Ureter (tissue), 1 donor: ENCODE data around the gene YBX3. TPM values are rescaled to one million over a fixed set of nuclear protein-coding genes. Genes with fewer than 3 reads are reported as not detected.
A peak's percentile ranks its signal among the peaks of the same experiment; 100 is the strongest.
"Not testable (repeated sequence)": the region's sequence is repeated elsewhere in the genome, so short reads cannot be mapped to it uniquely, and the experiment has no call there.

ENCODE experiments used
- DNase-seq: peaks from one replicate; pipeline ENCODE4 v3.0.0-alpha.2; 2020; ENCODE audit warnings: low spot score
- total RNA-seq: library from RNA; stranded (reverse); gene quantifications from one replicate; pipeline ENCODE4 v1.2.4, GENCODE V29; 2023
- donor health status: DM: yes; HTN: yes; CAD: no.

The YBX3 gene
- total RNA-seq, result 318 TPM

DNA sequence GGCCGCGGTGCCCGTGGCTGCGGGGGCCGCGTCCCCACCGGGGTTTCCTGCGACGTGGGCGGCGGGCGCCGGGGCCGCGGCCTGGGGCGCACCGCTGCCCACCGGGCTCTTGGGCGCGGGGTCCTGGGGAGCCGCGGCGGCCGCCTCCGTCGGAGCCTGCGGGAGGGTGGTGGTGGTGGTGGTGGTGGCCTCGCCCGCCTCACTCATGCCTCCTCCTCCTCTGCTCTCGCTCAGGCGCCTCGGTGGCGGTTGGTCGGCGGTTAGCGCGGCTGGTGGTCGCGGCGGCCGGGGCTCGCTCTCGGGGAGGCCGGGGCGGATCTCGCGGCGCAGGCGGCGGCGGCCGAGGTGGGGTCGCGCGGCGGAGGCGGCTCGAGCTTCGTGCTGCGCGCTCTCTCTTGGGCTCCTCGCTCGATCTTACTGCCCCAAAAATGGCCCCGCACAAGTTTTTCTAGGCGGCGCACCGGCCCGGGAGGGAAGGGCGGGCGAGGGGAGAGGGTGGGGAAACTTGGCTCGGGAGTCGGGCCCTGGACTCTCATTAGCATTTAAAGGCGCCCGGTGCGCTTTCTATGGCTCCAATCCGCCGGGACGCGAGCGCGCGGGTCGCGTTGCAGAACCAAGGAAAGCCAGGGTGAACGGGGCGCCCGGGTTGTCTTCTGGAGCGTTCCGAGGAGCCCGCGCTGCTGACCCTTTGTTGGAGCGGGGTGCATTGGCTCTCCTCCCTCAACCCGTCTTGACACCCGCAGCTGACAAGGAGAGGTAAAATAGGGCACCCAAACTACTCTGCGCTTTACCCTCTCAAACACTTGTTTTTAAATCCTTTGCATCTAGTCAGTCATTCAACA lies at the start of gene YBX3:
Gene YBX3 (minus strand): TSS at position 419 of the 842 bp plus-strand sequence. CDS start 212 bp downstream, at position 207.
- peak; percentile 92 for DNase-seq

GRCh38 chr12:10771132-10771733 lies 48.1 kb upstream of the YBX3 start:
- no peak for DNase-seq

DNA sequence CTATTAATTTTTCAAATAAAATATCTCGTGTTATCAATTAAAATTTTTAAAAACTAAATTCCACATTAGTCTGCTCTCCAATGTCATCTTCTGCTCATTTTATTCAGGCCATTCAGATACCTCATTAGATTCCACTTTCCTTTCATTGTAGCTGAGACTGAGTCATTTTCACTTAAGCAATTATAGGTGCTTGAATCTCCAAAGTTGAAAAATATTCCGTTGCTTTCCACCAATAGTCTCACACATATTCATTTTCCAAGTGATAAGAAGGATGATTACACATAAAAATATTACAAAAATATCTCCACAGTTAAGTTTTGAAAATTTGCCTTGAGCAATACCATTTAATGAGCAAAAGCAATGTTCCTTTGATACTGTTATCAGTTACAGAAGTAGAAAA lies 36.5 kb upstream of the YBX3 start:
- DNase-seq, result no peak

DNA sequence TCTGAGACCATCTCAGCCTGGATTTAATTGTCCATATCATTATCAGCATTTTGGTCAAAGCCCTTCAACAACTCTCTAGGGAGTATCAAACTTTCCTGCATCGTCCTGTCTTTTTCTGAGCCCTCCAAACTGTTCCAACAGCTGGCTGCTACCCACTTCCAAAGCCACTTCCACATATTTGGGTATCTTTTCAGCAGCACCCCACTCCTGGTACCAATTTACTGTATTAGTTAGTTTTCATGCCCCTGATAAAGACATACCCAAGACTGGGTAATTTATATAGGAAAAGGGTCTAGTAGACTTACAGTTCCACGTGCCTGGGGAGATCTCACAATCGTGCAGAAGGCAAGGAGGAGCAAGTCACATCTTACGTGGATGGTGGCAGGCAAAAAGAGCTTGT lies 33.1 kb upstream of the YBX3 start:
- DNase-seq, result no peak

DNA sequence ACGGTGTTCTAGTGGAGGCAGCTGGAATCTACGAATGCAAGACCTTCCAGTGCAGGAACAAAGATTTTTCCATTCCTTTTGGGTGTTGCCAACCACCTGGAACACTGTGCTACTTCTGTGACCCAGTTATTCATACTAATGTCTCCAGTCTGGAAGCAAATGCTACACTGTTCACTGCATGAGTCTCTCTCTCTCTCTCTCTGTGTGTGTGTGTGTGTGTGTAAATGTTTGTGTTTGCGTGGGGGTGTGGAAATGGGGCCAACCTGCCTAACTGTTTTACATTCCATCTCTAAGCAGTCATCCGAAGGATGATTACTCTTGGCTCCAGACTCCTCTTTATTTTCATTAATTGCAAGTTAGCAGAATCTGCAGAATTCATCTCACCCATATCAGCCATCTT lies 29.9 kb upstream of the YBX3 start:
- no peak for DNase-seq

DNA sequence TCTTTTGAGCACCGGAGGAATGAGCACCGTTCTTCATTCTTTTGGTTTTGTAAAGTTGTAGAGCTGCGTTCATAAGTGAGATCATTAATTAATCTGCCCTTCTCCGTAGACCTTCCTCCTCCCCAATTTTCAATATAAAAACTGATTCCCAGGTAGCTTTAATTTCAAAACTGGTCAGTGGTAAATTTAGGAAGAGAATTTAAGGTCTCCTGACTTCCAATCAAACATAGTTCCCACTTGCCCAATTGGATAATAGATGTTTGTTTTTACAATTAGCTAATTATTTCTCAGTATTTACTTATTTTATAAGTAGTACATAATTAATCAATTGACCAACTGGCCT lies 27.2 kb upstream of the YBX3 start:
- DNase-seq, result no peak

DNA sequence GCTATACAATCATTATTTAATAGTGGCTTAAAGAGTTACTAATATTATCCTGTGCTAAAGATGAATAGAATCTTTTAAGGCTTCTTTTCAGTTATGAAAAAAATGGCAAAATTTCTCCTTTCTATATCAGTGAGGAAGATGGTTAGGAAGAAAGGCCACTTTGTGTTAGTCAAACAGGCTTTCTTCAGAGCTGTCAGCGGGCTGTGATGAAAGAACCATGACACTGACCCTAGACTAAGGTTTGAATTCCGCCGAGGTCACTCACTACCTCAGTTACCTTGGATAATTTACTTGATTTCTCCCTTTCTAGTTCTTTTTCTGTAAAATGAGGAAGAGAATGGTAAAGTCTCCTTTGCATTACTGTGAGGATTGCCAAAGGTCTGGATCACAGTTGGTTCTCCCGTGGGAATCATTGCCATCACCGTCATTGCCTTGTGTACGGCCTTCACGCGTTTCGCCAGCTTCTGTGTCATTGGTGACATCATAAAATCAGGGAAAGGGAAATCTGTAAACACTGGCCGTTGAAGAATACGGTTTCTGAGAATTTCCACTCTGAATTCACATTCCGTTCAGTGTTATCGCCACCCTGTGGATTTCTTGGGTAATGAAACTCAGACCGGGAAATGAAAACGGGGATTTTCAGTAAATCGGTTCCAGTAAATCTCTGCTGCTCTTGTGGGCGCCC lies 26.7 kb upstream of the YBX3 start:
- DNase-seq, result peak; percentile 83

DNA sequence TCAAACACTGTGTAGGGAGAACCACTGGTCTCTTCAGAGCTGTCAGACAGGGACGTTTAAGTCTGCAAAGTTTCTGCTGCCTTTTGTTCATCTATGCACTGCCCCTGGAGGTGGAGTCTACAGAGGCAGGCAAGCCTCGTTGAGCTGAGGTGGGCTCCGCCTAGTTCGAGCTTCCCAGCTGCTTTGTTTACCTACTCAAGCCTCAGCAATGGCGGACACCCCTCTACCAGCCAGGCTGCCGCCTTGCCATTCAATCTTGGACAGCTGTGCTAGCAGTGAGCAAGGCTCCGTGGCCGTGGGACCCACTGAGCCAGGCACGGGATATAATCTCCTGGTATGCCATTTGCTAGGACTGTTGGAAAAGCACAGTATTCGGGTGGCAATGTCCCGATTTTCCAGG lies 24.6 kb upstream of the YBX3 start:
- DNase-seq, result no peak

DNA sequence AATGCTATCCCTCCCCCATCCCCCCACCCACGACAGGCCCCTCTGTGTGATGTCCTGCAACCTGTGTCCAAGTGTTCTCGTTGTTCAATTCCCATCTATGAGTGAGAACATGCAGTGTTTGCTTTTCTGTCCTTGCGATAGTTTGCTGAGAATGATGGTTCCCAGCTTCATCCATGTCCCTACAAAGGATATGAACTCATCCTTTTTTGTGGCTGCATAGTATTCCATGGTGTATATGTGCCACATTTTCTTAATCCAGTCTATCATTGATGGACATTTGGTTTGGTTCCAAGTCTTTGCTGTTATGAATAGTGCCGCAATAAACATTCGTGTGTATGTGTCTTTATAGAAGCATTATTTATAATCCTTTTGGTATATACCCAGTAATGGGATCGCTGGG lies 20.3 kb upstream of the YBX3 start:
- not testable (repeated sequence) for DNase-seq

DNA sequence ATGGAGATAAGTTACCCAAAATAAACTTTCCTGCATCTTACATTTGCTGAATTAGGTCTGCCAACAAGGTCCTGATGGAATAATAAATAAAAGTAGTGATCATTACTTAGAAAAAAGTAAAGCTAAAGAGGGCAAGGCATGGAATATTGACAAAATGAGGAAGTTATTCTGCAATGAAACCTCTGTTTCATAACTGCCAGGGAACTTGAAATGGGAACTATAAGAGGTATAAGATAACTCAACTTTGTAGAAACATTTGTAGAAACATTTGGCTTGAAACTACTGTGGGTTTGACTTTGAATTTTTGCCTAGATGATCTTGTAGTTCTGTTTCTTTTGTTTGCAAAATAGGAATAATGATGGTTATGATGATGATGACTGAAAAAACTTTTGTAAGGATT lies 18.7 kb upstream of the YBX3 start:
- no peak for DNase-seq

GRCh38 chr12:10740182-10740581 lies 17.1 kb upstream of the YBX3 start:
- no peak for DNase-seq

GRCh38 chr12:10739157-10740118 lies 16.3 kb upstream of the YBX3 start:
- no peak for DNase-seq

GRCh38 chr12:10737249-10737648 lies 14.1 kb upstream of the YBX3 start:
- no peak for DNase-seq

- DNase-seq, result no peak
These were observed 13.3 kb upstream of the YBX3 start for GRCh38 chr12:10736463-10736862.

DNA sequence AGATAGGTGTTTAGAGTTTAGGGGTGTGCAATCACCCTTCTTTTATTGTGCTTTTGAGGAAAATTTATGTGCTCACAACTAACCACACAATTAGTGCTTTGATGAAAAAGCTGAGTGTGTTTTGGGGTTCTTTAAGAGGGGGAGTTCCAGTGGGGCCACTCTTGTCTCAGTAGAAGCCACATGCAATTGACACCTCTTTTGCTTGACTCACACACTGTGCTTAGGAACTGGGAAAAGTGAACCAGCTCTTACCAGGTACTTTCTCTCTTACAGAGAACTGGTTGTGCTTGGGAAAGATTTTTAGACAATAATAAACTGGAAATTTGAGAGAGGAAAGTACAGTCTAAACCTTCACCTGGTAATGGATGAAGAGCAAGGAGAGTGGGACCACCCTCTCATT lies 12.3 kb upstream of the YBX3 start:
- no peak for DNase-seq

- DNase-seq, result no peak
These were observed 9.4 kb upstream of the YBX3 start for GRCh38 chr12:10732549-10732948.

- no peak for DNase-seq
These were observed 8.9 kb upstream of the YBX3 start for GRCh38 chr12:10732066-10732465.

- DNase-seq, result no peak
These were observed 7.4 kb upstream of the YBX3 start for GRCh38 chr12:10730559-10730958.

DNA sequence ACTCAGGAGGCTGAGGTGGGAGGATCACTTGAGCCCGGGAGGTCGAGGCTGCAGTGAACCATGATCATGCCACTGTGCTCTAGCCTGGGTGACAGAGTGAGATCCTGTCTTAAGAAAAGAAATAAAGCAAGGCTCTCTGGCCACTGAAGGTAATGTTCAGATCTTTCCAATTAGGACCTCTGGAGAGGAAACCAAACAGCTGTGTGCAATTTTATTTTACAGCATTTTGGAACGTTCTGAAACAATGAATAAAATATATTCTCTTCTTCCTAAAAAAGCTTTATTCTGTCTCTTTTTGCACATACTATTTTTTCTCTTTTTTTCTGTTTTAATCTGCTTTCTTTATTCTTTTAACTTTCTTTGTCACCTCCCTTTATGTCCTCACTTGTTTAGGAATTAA lies 5.0 kb upstream of the YBX3 start:
- DNase-seq, result no peak

GRCh38 chr12:10726945-10727344 lies 3.8 kb upstream of the YBX3 start:
- DNase-seq, result no peak

DNA sequence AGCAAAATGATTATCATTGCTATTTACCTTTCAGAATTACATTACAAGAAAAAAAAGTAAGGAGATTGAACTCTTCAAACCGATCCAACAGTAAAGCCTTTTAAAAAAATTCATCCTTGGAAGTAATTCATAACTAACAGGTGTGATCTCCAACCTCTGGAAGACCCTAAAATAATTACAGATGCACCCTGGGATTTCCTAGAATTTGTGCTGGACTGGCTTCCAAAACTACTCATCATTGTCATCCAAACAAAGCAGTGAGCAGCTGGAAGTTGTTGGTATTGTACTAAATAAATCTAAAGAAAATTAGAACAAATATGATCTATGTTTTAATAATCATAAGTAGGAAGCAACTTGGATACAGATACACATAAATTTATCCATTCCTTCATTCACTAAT lies 1.9 kb upstream of the YBX3 start:
- DNase-seq, result no peak

GRCh38 chr12:10722502-10722904 lies 620 bp downstream of the YBX3 start:
- DNase-seq, result peak; percentile 56
